Panc1 (cell line): ENCODE measurements around the gene DBP. TPM values are rescaled to one million over a fixed set of nuclear protein-coding genes. Genes with fewer than 3 reads are reported as not detected.

ENCODE experiments used
- ATAC-seq: fragments of 200-7000 bp; cut with Tn5 transposase; 2 replicates; pipeline ENCODE4 v1.9.1; 2020; ENCODE audit warnings: mild to moderate bottlenecking, moderate library complexity
- BruUV-seq: library from RNA; stranded (reverse); fragments of 400-500 nt; replicated peaks from 2 replicates; lab custom pipeline; 2021; lab: Mats Ljungman, UMichigan
- CTCF ChIA-PET: fragments of 300-600 bp; sonication (Branson Sonifier 250); formaldehyde crosslinking; loops from one replicate; lab custom pipeline; 2022; ENCODE audit warnings: antibody characterized with exemption; lab: Charles Lee
- POLR2A ChIA-PET: fragments of 300-600 bp; sonication (Branson Sonifier 250); formaldehyde crosslinking; loops from one replicate; lab custom pipeline; 2022; ENCODE audit warnings: antibody characterized with exemption; lab: Charles Lee
- DNase-seq: peaks from one replicate; pipeline ENCODE4 v3.0.0-alpha.2; 2010; ENCODE audit warnings: low read depth, low spot score
- H3K27ac ChIP-seq: 2 replicates; pipeline ENCODE4 v1.5.1; 2011; ENCODE audit warnings: mild to moderate bottlenecking, low read length, inconsistent platforms
- H3K27me3 ChIP-seq: fragments of 200-500 bp; sonication (Bioruptor generic); 2 replicates; pipeline ENCODE4 v1.6.0; 2014; ENCODE audit warnings: low read length, inconsistent platforms; ENCODE audit not compliant: control insufficient read depth, insufficient read depth
- H3K36me3 ChIP-seq: fragments of 200-500 bp; sonication (Bioruptor generic); 2 replicates; pipeline ENCODE4 v1.5.1; 2014; ENCODE audit warnings: inconsistent platforms, mild to moderate bottlenecking, low read length, moderate library complexity; ENCODE audit not compliant: control insufficient read depth, insufficient read depth
- H3K4me1 ChIP-seq: 2 replicates; pipeline ENCODE4 v1.5.1; 2011; ENCODE audit warnings: inconsistent platforms, mild to moderate bottlenecking, low read length, moderate library complexity; ENCODE audit not compliant: control insufficient read depth, insufficient read depth
- H3K4me3 ChIP-seq, 2 experiments: 2 replicates each; pipeline ENCODE4 v1.5.1; 2011 to 2012; ENCODE audit warnings: low read depth in 2 of 2, low read length in 2 of 2, mild to moderate bottlenecking in 2 of 2, inconsistent platforms in 1 of 2, moderate library complexity in 1 of 2
- H3K9me3 ChIP-seq: fragments of 200-500 bp; sonication (Bioruptor generic); 2 replicates; pipeline ENCODE4 v1.5.1; 2014; ENCODE audit warnings: low read depth, mild to moderate bottlenecking, inconsistent platforms, low read length, moderate library complexity; ENCODE audit not compliant: control insufficient read depth, insufficient read depth
- CTCF ChIP-seq: fragments of 450-650 bp; IDR thresholded peaks from 2 replicates; pipeline ENCODE4 v1.5.1; 2017; ENCODE audit warnings: mild to moderate bottlenecking
- POLR2AphosphoS5 ChIP-seq: IDR thresholded peaks from 2 replicates; pipeline ENCODE4 v1.6.1; 2012; ENCODE audit warnings: mild to moderate bottlenecking, low read depth, low read length, moderate library complexity
- REST ChIP-seq, 2 experiments: IDR thresholded peaks; 2 replicates each; pipeline ENCODE4 v1.6.1; 2011 to 2012; ENCODE audit warnings: low read depth in 2 of 2, control low read depth in 1 of 2, low read length in 1 of 2, mild to moderate bottlenecking in 1 of 2, moderate library complexity in 1 of 2; ENCODE audit not compliant: insufficient read depth in 1 of 2
- SIN3A ChIP-seq: IDR thresholded peaks from 2 replicates; pipeline ENCODE4 v1.6.1; 2012; ENCODE audit warnings: low read depth, mild to moderate bottlenecking, low read length, moderate library complexity, borderline replicate concordance; ENCODE audit not compliant: insufficient read depth
- TCF7L2 ChIP-seq: IDR thresholded peaks from 2 replicates; pipeline ENCODE4 v1.6.1; 2011; ENCODE audit warnings: mild to moderate bottlenecking, low read depth, low read length, inconsistent platforms
- in situ Hi-C: cut with HindIII; loops from 2 replicates; pipeline ENCODE4 v1.10.0; 2016; ENCODE audit warnings: low sequenced_read_pairs, low pct_unique_long_range_greater_than_20kb
- intact Hi-C: fragments of 100-400 bp; cut with micrococcal nuclease; formaldehyde crosslinking; loops from one replicate; pipeline ENCODE4 v1.10.0; 2022; ENCODE audit not compliant: unreplicated experiment
- total RNA-seq: library from RNA; stranded (reverse); gene quantifications from one replicate; pipeline ENCODE4 v1.2.1, GENCODE V29; 2021; ENCODE audit not compliant: unreplicated experiment

Gene DBP
- total RNA-seq, 1 experiment from 2014 or later, result 7.4 TPM

GRCh38 chr19:48595171-48595570, 42.0 kb downstream of the DBP start:
- BruUV-seq, result no TSS peak
- ATAC-seq, result no peak
- ChIA-PET CTCF (interaction anchor here (0.7 to 1.9 kb wide), 2 partner anchors 11 to 102 kb away, joined by 7 to 9 read pairs; no protein-coding TSS in a partner anchor), POLR2A (no interaction called here)
- Histone ChIP-seq H3K4me1 (no peaks in the 10 kb centered on the region), H3K4me3 (no peak overlapping the region), H3K36me3 (no peaks in the 10 kb centered on the region), H3K9me3 (no peaks in the 10 kb centered on the region), H3K27me3 (no peaks in the 10 kb centered on the region), H3K27ac (no peak overlapping the region)
- in situ Hi-C loops, result no loop called here
- TF ChIP-seq CTCF (no peak), POLR2AphosphoS5 (no peak), REST (IDR thresholded peaks at IDR 0.05; ENCODE audit: insufficient read depth in 1 of 2, low read depth in 2 of 2, low read length in 1 of 2) (no peak), TCF7L2 (no peak), SIN3A (no peak)
- DNase-seq, result no peak
- intact Hi-C loops, result no loop called here

- Histone ChIP-seq H3K36me3 (no peaks in the 10 kb centered on the region), H3K27me3 (no peaks in the 10 kb centered on the region), H3K4me1 (no peaks in the 10 kb centered on the region), H3K27ac (no peak overlapping the region), H3K9me3 (no peaks in the 10 kb centered on the region), H3K4me3 (no peak overlapping the region)
- TF ChIP-seq POLR2AphosphoS5, result no peak
- TF ChIP-seq CTCF, result no peak
- TF ChIP-seq REST (IDR thresholded peaks at IDR 0.05; ENCODE audit: insufficient read depth in 1 of 2, low read depth in 2 of 2, low read length in 1 of 2), result no peak
- TF ChIP-seq SIN3A, result no peak
- no peak for TF ChIP-seq TCF7L2
- in situ Hi-C loops, result no loop called here
- no peak for ATAC-seq
- BruUV-seq, result no TSS peak
- CTCF ChIA-PET, result interaction anchor here (0.6 to 1.0 kb wide), 2 partner anchors 85 to 95 kb away, joined by 3 to 6 read pairs; no protein-coding TSS in a partner anchor
- POLR2A ChIA-PET, result no interaction called here
- intact Hi-C loops, result no loop called here
- DNase-seq, result no peak
Measured at GRCh38 chr19:48591021-48591420, 46.2 kb downstream of the DBP start.
